PC-3 (cell line): Measurements from ENCODE around the gene SLC1A5. TPM values are rescaled to one million over a fixed set of nuclear protein-coding genes. Genes with fewer than 3 reads are reported as not detected.
A peak's percentile ranks its signal among the peaks of the same experiment; 100 is the strongest.

Experiments
- ATAC-seq: fragments of 200-7000 bp; cut with Tn5 transposase; 2 replicates; pipeline ENCODE4 v1.9.1; 2020; ENCODE audit warnings: mild to moderate bottlenecking, moderate library complexity
- BruUV-seq: library from RNA; stranded (reverse); fragments of 400-500 nt; replicated peaks from 2 replicates; lab custom pipeline; 2021; lab: Mats Ljungman, UMichigan
- CTCF ChIA-PET: fragments of 300-600 bp; sonication (Branson Sonifier 250); formaldehyde crosslinking; loops from one replicate; lab custom pipeline; 2022; ENCODE audit warnings: antibody characterized with exemption; lab: Charles Lee
- POLR2A ChIA-PET: fragments of 300-600 bp; sonication (Branson Sonifier 250); formaldehyde crosslinking; loops from one replicate; lab custom pipeline; 2022; ENCODE audit warnings: antibody characterized with exemption; ENCODE audit not compliant: unreplicated experiment; lab: Charles Lee
- DNase-seq: peaks from one replicate; pipeline ENCODE4 v3.0.0-alpha.2; 2015
- H2AFZ ChIP-seq: fragments of 300-600 bp; sonication (generic); 2 replicates; pipeline ENCODE4 v1.6.0; 2016; ENCODE audit warnings: antibody characterized with exemption, low read length
- H3F3A ChIP-seq: fragments of 300-600 bp; sonication (generic); one replicate; pipeline ENCODE4 v1.6.0; 2017; ENCODE audit warnings: antibody characterized with exemption, low read length, control low read depth, mild to moderate bottlenecking; ENCODE audit not compliant: unreplicated experiment
- H3K27ac ChIP-seq: fragments of 300-600 bp; sonication (generic); 2 replicates; pipeline ENCODE4 v1.5.1; 2016; ENCODE audit warnings: mild to moderate bottlenecking, low read length
- H3K27me3 ChIP-seq: fragments of 300-600 bp; sonication (generic); 2 replicates; pipeline ENCODE4 v1.6.1; 2016; ENCODE audit warnings: low read length, mixed read lengths
- H3K36me3 ChIP-seq: fragments of 300-600 bp; sonication (generic); 2 replicates; pipeline ENCODE4 v1.6.1; 2016; ENCODE audit warnings: low read depth, mixed run types, low read length, mixed read lengths
- H3K4me1 ChIP-seq: fragments of 300-600 bp; sonication (generic); 2 replicates; pipeline ENCODE4 v1.5.1; 2016; ENCODE audit warnings: low read length; ENCODE audit not compliant: insufficient read depth
- H3K4me2 ChIP-seq: fragments of 300-600 bp; sonication (generic); 2 replicates; pipeline ENCODE4 v1.6.0; 2016; ENCODE audit warnings: low read length
- H3K4me3 ChIP-seq: fragments of 300-600 bp; sonication (generic); 2 replicates; pipeline ENCODE4 v1.5.1; 2016; ENCODE audit warnings: mild to moderate bottlenecking, low read length, mixed read lengths
- H3K79me2 ChIP-seq: fragments of 300-600 bp; sonication (generic); 2 replicates; pipeline ENCODE4 v1.6.1; 2017; ENCODE audit warnings: low read length, mixed read lengths
- H3K9ac ChIP-seq: fragments of 300-600 bp; sonication (generic); 2 replicates; pipeline ENCODE4 v1.6.0; 2016; ENCODE audit warnings: mild to moderate bottlenecking, low read length
- H3K9me2 ChIP-seq: fragments of 300-600 bp; sonication (generic); replicated peaks from 2 replicates; pipeline ENCODE4 v1.6.1; 2016; ENCODE audit warnings: mixed run types, low read length, mixed read lengths
- H3K9me3 ChIP-seq: fragments of 300-600 bp; sonication (generic); 2 replicates; pipeline ENCODE4 v1.6.1; 2016; ENCODE audit warnings: low read length, mixed read lengths
- H4K20me1 ChIP-seq: fragments of 300-600 bp; sonication (generic); 2 replicates; pipeline ENCODE4 v1.6.1; 2016; ENCODE audit warnings: low read length, mixed read lengths
- EZH2 ChIP-seq: fragments of 300-600 bp; sonication (generic); IDR thresholded peaks from one replicate; pipeline ENCODE4 v1.6.1; 2017; ENCODE audit warnings: antibody characterized with exemption, mild to moderate bottlenecking, low read length; ENCODE audit not compliant: unreplicated experiment
- EZH2phosphoT487 ChIP-seq: fragments of 300-600 bp; sonication (generic); IDR thresholded peaks from 2 replicates; pipeline ENCODE4 v1.6.1; 2018; ENCODE audit warnings: mild to moderate bottlenecking, antibody characterized with exemption, low read length, borderline replicate concordance
- intact Hi-C: fragments of 100-400 bp; cut with micrococcal nuclease; formaldehyde crosslinking; loops from 2 replicates; pipeline ENCODE4 v1.9.0; 2023
- total RNA-seq: library from RNA; depleted of rRNA; stranded (reverse); fragments of >200 nt; gene quantifications from 2 replicates; pipeline ENCODE4 v1.2.3, GENCODE V29; 2014
- TF ChIP-seq, protein P1 (sequence below): fragments of 300-600 bp; sonication (generic); conservative IDR thresholded peaks from 2 replicates; pipeline ENCODE4 v1.5.1; 2017; ENCODE audit warnings: antibody characterized with exemption, low read depth, mild to moderate bottlenecking, low read length

The SLC1A5 gene
- total RNA-seq, 1 experiment from 2014 or later: 97.4 TPM

DNA sequence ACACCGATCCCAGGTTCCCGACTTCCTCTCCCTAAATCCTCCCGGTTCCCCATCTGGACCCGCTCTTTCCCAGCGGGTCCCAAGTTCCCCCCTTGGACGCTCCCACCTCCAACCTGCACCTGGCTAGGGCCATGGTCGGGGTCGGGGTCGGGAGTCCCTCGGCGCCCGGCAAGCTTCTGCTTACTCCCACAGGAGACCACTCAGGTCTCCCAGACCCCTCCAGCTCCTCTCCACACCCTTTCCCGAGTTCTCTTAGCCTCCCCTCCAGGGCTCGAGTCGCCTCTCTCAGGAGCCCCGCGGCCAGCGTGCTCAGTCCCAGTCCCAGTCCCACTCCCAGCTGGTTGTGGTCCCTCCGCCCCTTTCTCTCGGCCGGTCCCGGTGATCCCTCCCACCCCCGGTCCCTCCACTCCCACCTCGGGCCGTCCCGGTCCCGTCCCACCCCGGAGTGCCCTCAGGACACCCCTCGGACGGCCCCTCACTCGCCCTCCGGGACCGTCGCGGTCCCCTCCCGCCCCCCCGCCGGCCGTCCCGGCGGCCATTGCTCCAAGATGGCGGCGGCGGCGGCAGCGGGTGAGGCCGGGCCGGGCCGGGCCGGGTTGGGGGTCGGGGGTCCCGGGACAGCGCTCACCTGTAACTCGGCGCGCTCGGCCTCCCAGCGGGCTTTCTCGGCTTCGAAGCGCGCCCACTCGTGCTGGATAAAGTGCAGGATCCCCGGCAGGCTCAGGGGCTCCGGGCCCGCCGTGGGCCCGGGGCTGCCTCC is 42.7 kb downstream of the SLC1A5 start, which contains the start of gene FKRP:
TSS of gene FKRP (plus strand) at position 537 of the 760 bp plus-strand sequence. CDS start 9,394 bp downstream, outside the sequence.
- no peaks in the 10 kb centered on the region for H3F3A ChIP-seq
- no peaks in the 10 kb centered on the region; the same call in none of the 2 replicates for H3K36me3 ChIP-seq
- peak within 1 kb of the TSS; percentile 33; the same call in 1 of the 2 replicates for H2AFZ ChIP-seq
- no peak for DNase-seq
- H3K4me1 ChIP-seq: peaks cover 9% of the 10 kb centered on the region
- intact Hi-C loops: no loop called here
- ATAC-seq: peak; percentile 52
- H3K9ac ChIP-seq: peak within 1 kb of the TSS; percentile 91
- POLR2A ChIA-PET: no interaction called here
- H4K20me1 ChIP-seq: peaks cover 34% of the 10 kb centered on the region
- BruUV-seq: no TSS peak
- peak within 1 kb of the TSS; percentile 97 for H3K4me3 ChIP-seq
- no peak within 1 kb of the TSS for H3K27ac ChIP-seq
- H3K4me2 ChIP-seq: peak within 1 kb of the TSS; percentile 85
- peaks cover 58% of the 10 kb centered on the region for H3K79me2 ChIP-seq
- no peaks in the 10 kb centered on the region for H3K9me2 ChIP-seq
- no peaks in the 10 kb centered on the region for H3K27me3 ChIP-seq
- TF ChIP-seq EZH2phosphoT487 (no peak), EZH2 (no peak)
- TF ChIP-seq, protein P1, sequence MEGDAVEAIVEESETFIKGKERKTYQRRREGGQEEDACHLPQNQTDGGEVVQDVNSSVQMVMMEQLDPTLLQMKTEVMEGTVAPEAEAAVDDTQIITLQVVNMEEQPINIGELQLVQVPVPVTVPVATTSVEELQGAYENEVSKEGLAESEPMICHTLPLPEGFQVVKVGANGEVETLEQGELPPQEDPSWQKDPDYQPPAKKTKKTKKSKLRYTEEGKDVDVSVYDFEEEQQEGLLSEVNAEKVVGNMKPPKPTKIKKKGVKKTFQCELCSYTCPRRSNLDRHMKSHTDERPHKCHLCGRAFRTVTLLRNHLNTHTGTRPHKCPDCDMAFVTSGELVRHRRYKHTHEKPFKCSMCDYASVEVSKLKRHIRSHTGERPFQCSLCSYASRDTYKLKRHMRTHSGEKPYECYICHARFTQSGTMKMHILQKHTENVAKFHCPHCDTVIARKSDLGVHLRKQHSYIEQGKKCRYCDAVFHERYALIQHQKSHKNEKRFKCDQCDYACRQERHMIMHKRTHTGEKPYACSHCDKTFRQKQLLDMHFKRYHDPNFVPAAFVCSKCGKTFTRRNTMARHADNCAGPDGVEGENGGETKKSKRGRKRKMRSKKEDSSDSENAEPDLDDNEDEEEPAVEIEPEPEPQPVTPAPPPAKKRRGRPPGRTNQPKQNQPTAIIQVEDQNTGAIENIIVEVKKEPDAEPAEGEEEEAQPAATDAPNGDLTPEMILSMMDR: no peak
- no peaks in the 10 kb centered on the region for H3K9me3 ChIP-seq
- CTCF ChIA-PET: no interaction called here

DNA sequence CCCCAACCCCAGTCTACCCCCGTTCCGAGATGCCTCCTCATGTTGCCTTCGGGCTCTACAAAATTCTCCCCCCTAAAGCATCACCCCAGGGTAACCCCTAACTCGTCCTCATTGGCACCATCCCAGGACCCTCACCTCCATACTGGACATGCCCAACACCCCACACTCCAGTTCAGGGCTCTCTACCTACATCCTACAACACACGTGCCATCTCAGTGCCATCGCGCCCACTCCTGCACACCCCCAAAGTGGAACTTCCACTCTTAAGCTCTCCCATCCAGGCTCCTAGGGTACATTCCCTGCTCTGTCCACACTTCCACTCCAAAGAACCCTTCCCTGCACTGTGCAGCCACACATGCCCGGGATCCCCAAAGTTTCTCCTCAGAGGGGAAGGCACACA is 43.4 kb downstream of the SLC1A5 start:
- no TSS peak for BruUV-seq
- DNase-seq (no peak), ATAC-seq (no peak)
- no peaks in the 10 kb centered on the region; the same call in none of the 2 replicates for H3K36me3 ChIP-seq
- ChIA-PET POLR2A (no interaction called here), CTCF (interaction anchor here (0.6 kb wide), 1 partner anchor 11 kb away, joined by 3 read pairs; no protein-coding TSS in a partner anchor)
- no peaks in the 10 kb centered on the region for H3F3A ChIP-seq
- no peaks in the 10 kb centered on the region for H3K9me2 ChIP-seq
- intact Hi-C loops: no loop called here
- peak overlapping the region; percentile 91 for H3K9ac ChIP-seq
- H3K4me1 ChIP-seq: peaks cover 9% of the 10 kb centered on the region
- no peak overlapping the region for H2AFZ ChIP-seq
- peak overlapping the region; percentile 97 for H3K4me3 ChIP-seq
- peaks cover 65% of the 10 kb centered on the region for H3K79me2 ChIP-seq
- peak overlapping the region; percentile 85 for H3K4me2 ChIP-seq
- no peaks in the 10 kb centered on the region for H3K27me3 ChIP-seq
- H3K9me3 ChIP-seq: no peaks in the 10 kb centered on the region
- TF ChIP-seq EZH2phosphoT487: no peak
- no peak for TF ChIP-seq EZH2
- TF ChIP-seq, protein P1: no peak
- H3K27ac ChIP-seq: no peak overlapping the region
- peaks cover 40% of the 10 kb centered on the region for H4K20me1 ChIP-seq
